ENCODE measurements around the gene AQR.
A peak's percentile ranks its signal among the peaks of the same experiment; 100 is the strongest.

The AQR gene

DNA sequence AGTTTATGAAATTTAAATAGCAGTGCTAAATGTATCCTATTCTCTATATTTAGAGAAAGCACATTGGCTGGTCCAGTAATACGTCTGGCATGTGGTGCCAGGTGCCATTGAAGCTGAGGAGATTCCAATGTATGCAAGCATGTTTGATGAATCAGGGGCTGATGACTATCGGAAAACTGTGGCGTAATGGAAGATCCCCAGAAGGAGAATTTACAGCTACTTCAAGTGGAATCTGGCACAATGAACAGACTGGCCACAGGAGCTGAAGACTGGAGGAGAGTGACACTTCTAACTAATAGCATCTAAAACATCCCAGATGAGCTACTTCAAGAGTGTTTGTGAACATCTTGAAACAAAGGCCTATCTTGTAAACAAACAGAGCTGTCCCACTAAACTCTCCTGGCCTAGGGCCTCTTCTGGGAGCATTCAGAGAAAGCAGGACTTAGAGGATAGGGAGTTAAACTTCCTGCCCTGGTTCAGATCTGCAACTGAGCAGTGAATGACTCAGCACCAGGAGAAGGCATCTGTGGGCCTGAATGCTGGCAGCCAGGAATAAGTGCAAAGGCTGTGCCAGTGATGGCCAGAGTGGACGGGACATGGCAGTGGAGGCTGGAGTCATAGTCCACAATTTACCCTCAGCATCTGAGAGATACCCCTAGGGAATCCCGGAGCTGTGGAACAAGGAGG is 159.0 kb downstream of the AQR start:
- peak; percentile 15 for DNase-seq

DNA sequence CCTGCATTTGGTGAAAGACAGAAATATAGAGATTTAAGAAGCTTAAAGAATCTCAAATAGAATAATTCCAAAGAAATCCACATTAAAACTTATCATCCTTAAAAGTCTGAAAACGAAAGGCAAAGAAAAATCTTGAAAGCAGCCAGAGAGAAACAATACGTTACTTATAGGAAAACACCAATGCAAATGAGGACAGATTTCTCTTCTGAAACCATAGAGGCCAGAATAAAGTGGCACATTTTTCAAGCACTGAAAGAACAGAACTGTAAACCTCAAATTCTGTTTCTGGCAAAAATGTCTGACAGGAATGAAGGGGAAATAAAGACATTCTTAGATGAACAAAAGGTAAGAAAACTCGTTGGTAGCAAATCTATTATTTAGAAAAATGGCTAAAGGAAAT is 160.4 kb downstream of the AQR start:
- DNase-seq: no peak

- DNase-seq: no peak
These were observed 161.5 kb downstream of the AQR start for GRCh38 chr15:34808016-34808415.

DNA sequence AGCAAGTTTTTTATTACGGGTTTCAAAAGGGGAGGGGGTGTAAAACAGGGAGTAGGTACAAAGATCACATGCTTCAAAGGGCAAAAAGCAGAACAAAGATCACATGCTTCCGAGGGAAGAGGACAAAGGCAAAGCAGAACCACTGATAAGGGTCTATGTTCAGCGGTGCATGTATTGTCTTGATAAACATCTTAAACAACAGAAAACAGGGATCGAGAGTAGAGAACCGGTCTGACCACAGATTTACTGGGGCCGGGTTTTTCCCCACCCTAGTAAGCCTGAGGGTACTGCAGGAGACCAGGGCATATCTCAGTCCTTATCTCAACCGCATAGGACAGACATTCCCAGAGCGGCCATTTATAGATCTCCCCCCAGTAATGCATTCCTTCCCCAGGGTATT is 162.3 kb downstream of the AQR start:
- DNase-seq: peak; percentile 61

- DNase-seq: no peak
These were observed 164.8 kb downstream of the AQR start for GRCh38 chr15:34804776-34805175.

DNA sequence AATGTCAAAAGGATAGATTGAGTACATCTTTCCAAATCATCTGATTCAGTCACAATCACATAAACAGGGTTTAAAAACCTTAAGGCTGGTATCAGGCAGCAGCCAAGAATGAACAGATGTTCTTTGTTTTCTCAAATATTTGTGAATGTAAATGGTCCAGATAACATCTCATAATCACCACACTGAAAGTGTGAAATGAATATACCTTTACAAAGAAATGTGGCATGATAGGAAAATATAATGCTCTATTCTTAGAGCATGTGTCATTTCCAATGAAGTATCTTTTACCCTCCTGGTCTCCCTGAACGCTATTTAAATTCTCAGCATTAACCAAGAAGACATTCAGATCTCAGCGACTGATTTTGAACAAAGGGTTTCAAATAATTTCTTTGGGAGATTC is 165.4 kb downstream of the AQR start:
- DNase-seq: no peak

- no peak for DNase-seq
These were observed 166.5 kb downstream of the AQR start for GRCh38 chr15:34802803-34803750.

DNA sequence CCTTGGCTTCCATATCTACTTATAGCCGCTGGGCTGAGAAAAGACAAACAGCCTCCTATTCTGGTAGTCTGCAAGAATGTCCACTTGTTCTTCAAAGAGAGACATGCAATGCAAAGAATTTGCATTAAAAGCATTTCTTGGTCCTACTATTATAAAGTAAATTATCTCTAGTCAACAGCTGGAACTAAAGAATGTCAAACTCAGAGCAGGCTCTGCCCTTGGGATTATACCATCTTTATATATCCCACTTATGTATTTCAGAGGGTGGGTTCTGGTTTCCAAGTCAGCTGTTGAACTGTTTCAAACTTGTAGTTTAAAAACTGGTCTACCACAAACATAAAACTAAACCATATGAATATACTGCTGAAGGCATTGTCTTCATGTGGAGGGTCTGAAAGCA is 167.2 kb downstream of the AQR start:
- DNase-seq: no peak
